ENCODE results near the gene SPTB.

Gene SPTB

GRCh38 chr14:64766430-64767151, 113.1 kb downstream of the SPTB start:
- DNase-seq (ENCODE audit: low read depth in 2 of 2): no peak

- no peak for DNase-seq (ENCODE audit: low read depth in 2 of 2)
These were observed 113.9 kb downstream of the SPTB start for GRCh38 chr14:64765740-64766302.

GRCh38 chr14:64764641-64765520, 114.8 kb downstream of the SPTB start:
- peak; percentile 42 to 50 for DNase-seq (ENCODE audit: low read depth in 2 of 2)

GRCh38 chr14:64763801-64764621, 115.7 kb downstream of the SPTB start:
- no peak for DNase-seq (ENCODE audit: low read depth in 2 of 2)

- DNase-seq (ENCODE audit: low read depth in 2 of 2): no peak
These were observed 116.5 kb downstream of the SPTB start for GRCh38 chr14:64763085-64763782.

- DNase-seq (ENCODE audit: low read depth in 2 of 2): peak; percentile 59 to 64
These were observed 117.4 kb downstream of the SPTB start for GRCh38 chr14:64762044-64763034.

GRCh38 chr14:64761441-64762043, 118.2 kb downstream of the SPTB start:
- no peak for DNase-seq (ENCODE audit: low read depth in 2 of 2)

GRCh38 chr14:64760916-64761315, 118.8 kb downstream of the SPTB start:
- DNase-seq (ENCODE audit: low read depth in 2 of 2): no peak

- DNase-seq (ENCODE audit: low read depth in 2 of 2): no peak
These were observed 119.5 kb downstream of the SPTB start for GRCh38 chr14:64760146-64760755.

GRCh38 chr14:64759555-64759938, 120.2 kb downstream of the SPTB start:
- DNase-seq (ENCODE audit: low read depth in 2 of 2): no peak

- DNase-seq (ENCODE audit: low read depth in 2 of 2): peak; percentile 80 to 81
These were observed 120.8 kb downstream of the SPTB start for GRCh38 chr14:64758691-64759554.

GRCh38 chr14:64758025-64758521, 121.6 kb downstream of the SPTB start:
- no peak for DNase-seq (ENCODE audit: low read depth in 2 of 2)

GRCh38 chr14:64757601-64758000, 122.1 kb downstream of the SPTB start:
- DNase-seq (ENCODE audit: low read depth in 2 of 2): no peak

GRCh38 chr14:64756712-64757111, 123.0 kb downstream of the SPTB start:
- DNase-seq (ENCODE audit: low read depth in 2 of 2): no peak

- DNase-seq (ENCODE audit: low read depth in 2 of 2): no peak
These were observed 123.9 kb downstream of the SPTB start for GRCh38 chr14:64755781-64756221.

GRCh38 chr14:64754685-64755084, 125.0 kb downstream of the SPTB start:
- no peak for DNase-seq (ENCODE audit: low read depth in 2 of 2)

GRCh38 chr14:64753999-64754398, 125.7 kb downstream of the SPTB start:
- no peak for DNase-seq (ENCODE audit: low read depth in 2 of 2)

GRCh38 chr14:64753374-64753773, 126.3 kb downstream of the SPTB start:
- DNase-seq (ENCODE audit: low read depth in 2 of 2): no peak

Data from fibroblast of skin of left biceps (primary cell).